ENCODE data around the gene TASL.

DNA sequence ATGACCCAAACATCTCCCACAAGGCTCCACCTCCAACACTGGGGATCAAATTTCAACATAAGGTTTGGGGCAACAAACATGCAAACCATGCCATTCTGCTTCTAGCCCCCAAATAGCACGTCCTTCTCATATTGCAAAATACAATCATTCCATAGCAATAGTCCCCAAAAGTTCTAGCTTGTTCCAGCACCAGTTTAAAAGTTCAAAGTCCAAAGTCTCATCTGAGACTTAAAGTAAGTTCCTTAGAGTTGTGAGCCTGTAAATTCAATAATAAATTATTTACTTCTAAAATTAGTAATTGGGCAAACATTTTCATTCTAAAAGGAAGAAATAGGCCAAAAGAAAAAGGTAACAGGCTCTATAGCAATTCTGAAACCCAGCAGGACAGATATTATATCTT lies 8.9 kb upstream of the TASL start:
- TF ChIP-seq ZNF384 (IDR thresholded peaks at IDR 0.05) (no peak), BHLHE40 (IDR thresholded peaks at IDR 0.05; ENCODE audit: borderline replicate concordance) (no peak), SP1 (IDR thresholded peaks at IDR 0.05) (no peak), TARDBP (IDR thresholded peaks at IDR 0.05) (no peak), HDGF (IDR thresholded peaks at IDR 0.05; ENCODE audit: borderline replicate concordance) (no peak), ELF4 (IDR thresholded peaks at IDR 0.05) (no peak), CTBP1 (IDR thresholded peaks at IDR 0.05; ENCODE audit: borderline replicate concordance) (no peak)
